Coronary artery (tissue), 2 donors: ENCODE measurements around the gene MYADM.

Experiments
- DNase-seq: peaks from one replicate; pipeline ENCODE4 v3.0.0-alpha.2; 2017; ENCODE audit warnings: low spot score
- H3K27ac ChIP-seq, 2 donors: fragments of 200-600 bp; sonication (generic); one replicate each; pipeline ENCODE4 v1.5.1; 2016 to 2019
- H3K4me3 ChIP-seq: fragments of 200-600 bp; sonication (generic); 2 replicates; pipeline ENCODE4 v1.5.1; 2016; ENCODE audit warnings: mild to moderate bottlenecking, moderate library complexity
- CTCF ChIP-seq: fragments of 200-600 bp; sonication (generic); IDR thresholded peaks from one replicate; pipeline ENCODE4 v1.5.1; 2019; ENCODE audit warnings: antibody characterized with exemption

MYADM gene

GRCh38 chr19:53867225-53868090, at the start of gene MYADM:
MYADM (plus strand) TSS chr19:53867883; CDS start chr19:53873530, 5,647 bp downstream.
- DNase-seq = peak; percentile 100
- no peak for TF ChIP-seq CTCF
- peak within 1 kb of the TSS; percentile 96 for H3K4me3 ChIP-seq
- H3K27ac ChIP-seq = peak within 1 kb of the TSS; percentile 98 to 99

GRCh38 chr19:53818756-53819155, 48.9 kb upstream of the MYADM start:
- TF ChIP-seq CTCF = no peak
- DNase-seq = no peak
- H3K4me3 ChIP-seq = no peak overlapping the region

GRCh38 chr19:53819861-53820260, 47.8 kb upstream of the MYADM start:
- no peak overlapping the region for H3K27ac ChIP-seq
- no peak for DNase-seq
- TF ChIP-seq CTCF = no peak
- H3K4me3 ChIP-seq = no peak overlapping the region

More at GRCh38 chr19:53818756-53819155, 48.9 kb upstream of the MYADM start:
- no peak overlapping the region for H3K27ac ChIP-seq

- no peak for DNase-seq
- Histone ChIP-seq H3K27ac (no peak overlapping the region), H3K4me3 (peak overlapping the region; percentile 47)
- no peak for TF ChIP-seq CTCF
Measured at GRCh38 chr19:53823380-53824120, 44.1 kb upstream of the MYADM start.

- peak within 1 kb of the TSS; percentile 47 for H3K4me3 ChIP-seq
- no peak for DNase-seq
- H3K27ac ChIP-seq = peak within 1 kb of the TSS in 1 of 2 donors; percentile 59
- no peak for TF ChIP-seq CTCF
Measured at GRCh38 chr19:53824134-53824611, 43.5 kb upstream of the MYADM start, which contains the start of gene NLRP12. NLRP12 (minus strand) TSS chr19:53824314; CDS start chr19:53824174, 140 bp downstream.

- Histone ChIP-seq H3K4me3 (no peak overlapping the region), H3K27ac (no peak overlapping the region)
- TF ChIP-seq CTCF = no peak
- no peak for DNase-seq
Measured at GRCh38 chr19:53826876-53827275, 40.8 kb upstream of the MYADM start.
